NB4 (cell line): ENCODE data around the gene ESR1.

Experiments used
- DNase-seq: peaks from one replicate; pipeline ENCODE4 v3.0.0; 2010; ENCODE audit warnings: low read depth
- H3K4me3 ChIP-seq: one replicate; pipeline ENCODE4 v1.5.1; 2011; ENCODE audit warnings: mild to moderate bottlenecking, low read depth, low read length, moderate library complexity
- MYC ChIP-seq: IDR thresholded peaks from 2 replicates; pipeline ENCODE4 v1.6.1; 2011; ENCODE audit warnings: low read depth, low read length
- POLR2A ChIP-seq: IDR thresholded peaks from 2 replicates; pipeline ENCODE4 v1.6.1; 2011; ENCODE audit warnings: mild to moderate bottlenecking; ENCODE audit not compliant: insufficient read length; ENCODE audit errors: extremely low read depth
- TF ChIP-seq, protein P1 (sequence below): IDR thresholded peaks from one replicate; pipeline ENCODE4 v1.5.1; 2012; ENCODE audit warnings: low read depth, low read length
- TF ChIP-seq, protein P2 (sequence below): IDR thresholded peaks from 2 replicates; pipeline ENCODE4 v1.6.1; 2011; ENCODE audit warnings: low read depth, low read length

Gene ESR1

DNA sequence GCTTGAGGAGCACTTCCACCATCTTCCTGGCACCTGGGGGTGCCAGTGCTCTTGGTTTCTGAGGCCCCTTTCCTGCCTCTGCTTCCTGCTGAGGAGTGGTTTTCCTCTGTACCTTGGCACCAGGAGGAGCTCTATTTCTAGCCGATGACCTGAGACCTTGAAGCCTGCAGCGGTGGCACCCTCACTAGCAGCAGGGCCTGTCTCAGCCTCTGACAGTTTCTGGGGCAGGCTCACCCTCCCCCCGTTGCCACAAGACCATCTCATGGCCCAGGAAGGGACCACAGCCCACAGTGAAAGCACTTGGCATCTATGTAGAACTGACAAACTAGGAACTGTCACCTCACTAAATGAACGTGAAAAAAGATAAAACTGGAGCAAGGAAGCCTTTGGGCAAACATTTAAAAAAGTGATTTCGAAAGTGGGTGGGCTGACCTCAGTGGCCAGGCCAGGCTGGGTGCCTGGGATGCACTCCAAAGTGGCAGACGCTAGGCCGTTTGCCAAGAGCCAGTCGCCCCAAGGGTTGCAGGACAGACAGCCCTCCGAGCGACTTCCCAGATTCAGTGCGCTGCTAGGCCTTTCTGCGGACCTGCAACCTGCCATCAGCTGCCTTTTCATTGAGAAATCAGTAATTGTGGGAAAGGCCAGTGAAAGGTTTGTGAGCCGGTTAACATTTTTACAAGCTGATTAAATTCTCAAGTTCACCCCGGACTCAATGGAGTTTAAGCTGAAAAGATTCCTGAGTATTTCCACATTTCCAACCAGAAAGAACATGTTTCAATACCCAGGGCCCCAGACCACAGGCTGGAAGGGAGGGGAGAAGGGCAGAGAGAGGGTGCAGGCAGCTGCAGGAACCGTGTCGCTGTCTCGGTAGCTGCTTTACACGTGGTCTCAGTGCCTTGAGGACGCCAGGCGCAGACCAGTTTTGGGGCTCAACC is 303.7 kb downstream of the ESR1 start:
- DNase-seq, result no peak
- no peak for TF ChIP-seq POLR2A
- no peak overlapping the region for H3K4me3 ChIP-seq

DNA sequence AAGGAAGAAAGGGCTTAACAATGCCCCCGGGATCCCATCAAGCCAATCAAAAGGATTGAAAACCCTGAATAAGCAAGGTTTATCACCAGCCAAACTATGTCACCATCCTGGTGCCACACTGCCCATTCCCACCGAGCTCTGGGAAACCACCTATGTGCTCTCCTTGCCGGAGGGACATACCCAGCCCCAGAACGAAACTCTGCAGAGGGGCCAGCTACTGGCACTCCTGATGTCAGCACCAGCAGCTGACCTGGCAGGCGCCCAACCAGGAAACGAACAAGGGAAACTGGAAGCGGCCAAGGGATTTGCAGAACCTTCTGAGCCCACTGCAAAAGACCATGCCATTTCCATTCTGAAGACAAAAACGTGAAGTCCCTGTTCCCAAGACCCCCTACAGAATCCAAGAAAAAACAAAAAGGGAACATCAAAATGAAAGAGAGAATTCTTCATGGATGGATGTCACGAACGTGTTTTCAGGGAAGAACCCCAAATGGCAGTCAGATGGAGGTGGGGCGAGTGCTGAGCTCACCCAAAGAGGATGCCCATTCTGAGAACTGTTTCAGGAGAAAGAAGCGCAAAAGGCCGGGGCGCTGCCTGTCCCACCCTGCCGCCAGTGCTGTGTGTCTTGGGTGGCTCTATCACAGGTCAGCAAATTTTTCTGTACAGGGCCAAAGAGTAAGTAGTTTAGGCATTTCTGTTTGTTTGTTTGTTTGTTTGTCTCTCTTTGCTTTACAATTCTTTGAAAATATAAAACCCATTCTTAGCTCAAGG is 305.2 kb downstream of the ESR1 start:
- no peak overlapping the region for H3K4me3 ChIP-seq
- no peak for DNase-seq
- TF ChIP-seq, protein P1, sequence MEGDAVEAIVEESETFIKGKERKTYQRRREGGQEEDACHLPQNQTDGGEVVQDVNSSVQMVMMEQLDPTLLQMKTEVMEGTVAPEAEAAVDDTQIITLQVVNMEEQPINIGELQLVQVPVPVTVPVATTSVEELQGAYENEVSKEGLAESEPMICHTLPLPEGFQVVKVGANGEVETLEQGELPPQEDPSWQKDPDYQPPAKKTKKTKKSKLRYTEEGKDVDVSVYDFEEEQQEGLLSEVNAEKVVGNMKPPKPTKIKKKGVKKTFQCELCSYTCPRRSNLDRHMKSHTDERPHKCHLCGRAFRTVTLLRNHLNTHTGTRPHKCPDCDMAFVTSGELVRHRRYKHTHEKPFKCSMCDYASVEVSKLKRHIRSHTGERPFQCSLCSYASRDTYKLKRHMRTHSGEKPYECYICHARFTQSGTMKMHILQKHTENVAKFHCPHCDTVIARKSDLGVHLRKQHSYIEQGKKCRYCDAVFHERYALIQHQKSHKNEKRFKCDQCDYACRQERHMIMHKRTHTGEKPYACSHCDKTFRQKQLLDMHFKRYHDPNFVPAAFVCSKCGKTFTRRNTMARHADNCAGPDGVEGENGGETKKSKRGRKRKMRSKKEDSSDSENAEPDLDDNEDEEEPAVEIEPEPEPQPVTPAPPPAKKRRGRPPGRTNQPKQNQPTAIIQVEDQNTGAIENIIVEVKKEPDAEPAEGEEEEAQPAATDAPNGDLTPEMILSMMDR, result no peak
- TF ChIP-seq, protein P2, sequence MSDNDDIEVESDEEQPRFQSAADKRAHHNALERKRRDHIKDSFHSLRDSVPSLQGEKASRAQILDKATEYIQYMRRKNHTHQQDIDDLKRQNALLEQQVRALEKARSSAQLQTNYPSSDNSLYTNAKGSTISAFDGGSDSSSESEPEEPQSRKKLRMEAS, result no peak
- no peak for TF ChIP-seq MYC
- no peak for TF ChIP-seq POLR2A

DNA sequence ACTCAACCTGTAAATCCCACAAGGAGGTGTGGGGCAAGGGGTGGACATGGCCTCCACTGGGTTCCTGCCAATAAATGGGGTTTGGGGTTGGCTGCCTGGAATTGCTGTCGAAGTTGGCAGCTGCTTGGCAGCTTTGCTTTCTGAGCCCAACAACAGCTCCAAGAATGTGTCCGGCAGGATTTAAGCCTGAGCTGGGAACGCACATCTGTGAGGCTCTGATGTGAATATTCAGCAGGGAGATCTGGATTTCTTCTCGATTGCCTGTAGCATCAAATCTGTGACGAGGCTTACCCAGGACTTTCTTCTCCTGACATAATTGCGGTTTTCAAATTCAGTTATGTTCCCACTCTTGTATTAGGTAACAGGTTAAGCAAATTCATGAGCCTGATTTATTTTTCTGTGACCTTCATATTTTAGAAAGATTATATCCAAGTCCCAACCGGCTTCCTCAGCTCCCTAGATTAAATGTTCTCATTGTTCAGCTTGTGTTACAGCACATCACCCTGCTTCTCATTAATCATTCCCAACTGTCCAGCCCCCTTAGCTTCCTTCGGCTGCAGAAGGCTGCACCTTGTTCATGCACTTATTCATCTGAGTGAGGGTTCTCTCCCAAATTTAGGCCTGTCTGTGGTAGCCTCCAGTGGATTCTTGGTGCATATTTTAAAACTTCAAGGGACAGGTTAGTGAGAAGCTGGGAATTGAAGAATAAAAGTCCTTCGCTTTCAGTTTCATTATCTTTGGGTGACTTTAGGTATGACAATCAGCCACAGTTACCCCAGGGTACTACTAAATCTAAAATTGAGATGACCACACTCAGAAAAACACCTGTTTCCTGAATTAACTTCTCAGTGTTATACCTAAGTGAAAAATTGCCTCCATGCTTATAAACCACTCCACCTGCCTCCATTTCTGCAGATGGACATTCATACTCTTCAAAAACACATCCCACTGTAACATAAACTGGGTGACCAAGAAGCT is 310.0 kb downstream of the ESR1 start:
- TF ChIP-seq, protein P1, result no peak
- TF ChIP-seq POLR2A (no peak), MYC (no peak)
- TF ChIP-seq, protein P2, result no peak
- no peak overlapping the region for H3K4me3 ChIP-seq
- no peak for DNase-seq

DNA sequence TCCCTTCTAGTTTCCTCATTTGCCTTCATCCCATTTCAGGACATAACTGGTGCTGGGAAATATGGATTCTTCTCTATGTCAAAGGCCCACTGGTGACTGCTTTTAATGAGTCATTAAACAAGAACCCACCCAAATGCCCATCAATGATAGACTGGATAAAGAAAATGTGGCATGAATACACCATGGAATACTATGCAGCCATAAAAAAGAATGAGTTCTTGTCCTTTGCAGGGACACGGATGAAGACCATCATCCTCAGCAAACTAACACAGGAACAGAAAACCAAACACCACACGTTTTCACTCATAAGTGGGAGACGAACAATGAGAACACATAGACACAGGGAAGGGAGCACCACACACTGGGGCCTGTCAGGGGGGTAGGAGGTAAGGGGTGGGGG is 310.7 kb downstream of the ESR1 start:
- H3K4me3 ChIP-seq, result no peak overlapping the region
- TF ChIP-seq, protein P1, result no peak
- TF ChIP-seq POLR2A (no peak), MYC (no peak)
- TF ChIP-seq, protein P2, result no peak
- no peak for DNase-seq

DNA sequence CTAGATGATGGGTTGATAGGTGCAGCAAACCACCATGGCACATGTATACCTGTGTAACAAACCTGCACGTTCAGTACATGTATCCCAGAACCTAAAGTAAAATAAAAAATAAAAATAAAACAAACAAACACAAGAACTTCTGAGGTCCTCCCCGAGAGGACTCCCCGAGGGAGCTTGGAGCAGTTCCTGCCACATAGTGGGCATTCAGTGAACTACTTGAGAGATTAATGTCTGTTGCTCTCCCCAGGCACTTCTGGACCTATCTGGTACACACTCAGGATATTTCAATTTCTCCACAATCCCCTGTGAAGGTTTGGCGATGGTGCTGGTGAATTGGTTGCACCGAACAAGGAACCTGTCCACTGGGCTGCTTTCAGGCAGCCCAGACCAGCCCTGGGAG is 311.2 kb downstream of the ESR1 start:
- TF ChIP-seq, protein P2, result no peak
- TF ChIP-seq, protein P1, result peak; percentile 5
- no peak for DNase-seq
- H3K4me3 ChIP-seq, result no peak overlapping the region
